Measurements from ENCODE around the gene PIM3.
A peak's percentile ranks its signal among the peaks of the same experiment; 100 is the strongest.

PIM3 gene

GRCh38 chr22:49992921-49993648, 32.5 kb downstream of the PIM3 start:
- DNase-seq = peak; percentile 73 to 74

DNA sequence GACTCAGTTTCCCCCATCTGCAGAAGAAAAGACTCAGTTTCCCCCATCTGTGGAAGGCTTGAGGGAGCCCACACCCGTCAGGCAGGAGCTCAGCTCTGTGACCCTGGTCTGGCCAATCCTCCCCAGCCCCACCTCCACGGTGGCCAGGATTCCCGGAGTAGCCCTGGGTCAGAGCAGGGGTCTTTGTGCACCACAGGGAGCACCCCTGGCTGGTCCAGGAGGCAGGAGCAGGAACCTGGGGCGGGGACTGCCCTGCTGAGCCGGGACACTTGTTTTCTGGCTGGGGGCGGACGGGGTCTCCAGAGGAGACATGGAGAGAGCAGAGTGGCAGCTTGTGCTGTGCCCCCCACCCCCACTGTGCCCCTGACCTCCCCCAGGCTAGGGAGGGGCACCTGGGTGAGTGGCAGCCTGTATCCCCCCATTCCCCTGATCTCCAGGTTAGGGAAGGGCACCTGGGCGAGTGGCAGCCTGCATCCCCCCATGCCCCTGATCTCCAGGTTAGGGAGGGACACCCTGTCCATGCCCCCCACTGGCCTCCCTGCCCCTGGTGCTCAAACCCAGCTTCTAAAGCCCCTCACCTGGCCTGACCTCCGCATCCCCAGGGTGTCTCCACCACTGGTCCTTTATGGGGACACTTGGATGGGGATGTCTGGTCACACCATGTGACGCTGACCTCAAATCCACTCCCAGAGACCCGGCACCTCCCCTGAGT, 33.2 kb downstream of the PIM3 start:
- no peak for DNase-seq

- no peak for DNase-seq
Observed at GRCh38 chr22:49994361-49995040, 33.9 kb downstream of the PIM3 start.

DNA sequence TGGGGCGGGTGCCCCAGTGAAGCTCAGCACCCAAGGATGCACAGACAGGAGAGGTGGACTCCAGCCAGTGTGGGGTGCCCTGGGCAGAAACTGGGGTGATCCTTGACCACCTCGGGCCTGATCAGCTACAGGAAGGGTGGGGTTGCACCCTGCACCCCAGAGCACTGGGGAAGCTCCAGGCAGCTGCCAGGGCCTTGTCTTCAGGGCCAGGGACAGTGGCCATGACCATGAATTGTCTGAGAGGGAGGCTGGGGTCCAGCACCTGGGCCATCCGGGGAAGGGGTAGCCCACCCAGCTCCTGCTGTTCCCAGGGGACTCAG, 34.4 kb downstream of the PIM3 start:
- DNase-seq = no peak

GRCh38 chr22:49995361-49996118, 35.0 kb downstream of the PIM3 start:
- no peak for DNase-seq

GRCh38 chr22:49996119-49996517, 35.5 kb downstream of the PIM3 start:
- DNase-seq = no peak

GRCh38 chr22:49996518-49997250, 36.1 kb downstream of the PIM3 start:
- no peak for DNase-seq

DNA sequence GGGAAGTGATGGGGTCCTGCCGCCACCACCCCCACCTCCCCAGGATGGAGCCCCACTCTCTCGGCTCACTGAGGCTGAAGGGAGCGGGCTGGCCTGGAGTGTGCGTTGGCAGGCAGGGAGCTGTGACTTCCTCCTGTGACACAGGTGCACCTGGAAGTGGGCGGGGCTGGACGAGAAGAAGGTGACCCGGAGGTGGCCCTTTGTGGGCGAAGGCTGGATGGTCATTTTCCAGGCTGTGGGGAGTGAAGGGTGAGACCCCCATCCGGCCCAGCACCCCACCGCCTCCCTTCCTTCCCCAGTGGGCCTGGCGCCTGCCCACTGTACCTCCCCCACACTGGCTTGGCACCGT, 36.7 kb downstream of the PIM3 start:
- no peak for DNase-seq

GRCh38 chr22:49997932-49998717, 37.6 kb downstream of the PIM3 start:
- DNase-seq = no peak

DNA sequence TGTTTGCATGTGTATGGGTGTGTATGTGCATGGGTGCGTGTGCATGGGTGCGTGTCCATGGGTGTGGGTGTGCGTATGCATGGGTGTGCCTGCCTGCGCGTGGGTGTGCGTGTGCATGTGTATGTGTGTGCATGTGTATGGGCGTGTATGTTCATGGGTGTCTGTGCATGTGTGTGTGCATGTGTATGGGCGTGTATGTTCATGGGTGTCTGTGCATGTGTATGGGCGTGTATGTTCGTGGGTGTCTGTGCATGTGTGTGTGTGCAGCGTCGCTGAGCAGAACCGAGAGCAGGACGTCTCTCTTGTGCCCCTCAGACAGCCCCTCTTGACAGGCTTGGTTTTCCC, 38.1 kb downstream of the PIM3 start:
- no peak for DNase-seq

GRCh38 chr22:49999063-49999945, 38.7 kb downstream of the PIM3 start:
- no peak for DNase-seq

GRCh38 chr22:49999946-50000586, 39.5 kb downstream of the PIM3 start:
- DNase-seq = no peak

- no peak for DNase-seq
Observed at GRCh38 chr22:50000587-50001387, 40.2 kb downstream of the PIM3 start.

DNA sequence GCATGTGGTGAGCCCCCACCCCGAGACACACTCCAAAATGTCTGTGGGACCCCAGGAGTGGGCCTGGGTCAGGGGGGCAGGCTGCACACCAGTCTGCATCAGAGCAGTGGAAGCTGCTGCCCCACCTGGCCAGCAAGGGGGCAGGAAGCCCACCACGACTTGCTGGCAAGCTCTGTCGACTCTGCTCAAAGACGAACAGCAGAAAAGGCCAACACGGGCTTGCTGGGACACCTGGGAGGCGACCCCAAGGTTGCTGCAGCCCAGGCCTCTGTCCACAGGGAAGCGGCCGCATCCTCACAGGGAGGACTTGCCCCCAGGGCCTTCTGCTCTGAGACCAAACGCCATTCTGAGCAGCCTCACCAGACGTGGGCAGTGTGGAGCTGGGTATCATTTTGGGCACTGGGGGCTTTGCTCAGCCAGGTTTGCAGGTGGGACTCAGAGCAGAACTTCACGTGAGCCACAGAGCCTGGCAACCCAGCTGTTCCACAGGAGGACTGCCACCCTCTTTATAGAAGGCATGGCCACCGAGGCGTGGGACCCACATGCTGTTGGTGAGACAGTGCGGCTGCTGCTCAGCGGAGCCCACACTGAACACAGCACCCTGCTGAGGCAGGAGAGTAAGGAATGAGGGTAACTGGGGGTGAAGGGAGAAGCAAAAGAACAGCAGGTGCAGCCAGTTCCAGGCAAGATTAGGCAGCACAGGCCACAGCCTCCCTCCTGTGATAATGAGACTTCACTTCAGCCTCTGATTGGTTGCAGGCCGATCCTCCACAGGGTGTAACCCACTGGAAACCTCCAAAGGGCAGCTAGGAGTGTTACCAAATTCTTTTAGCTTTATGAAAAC, 41.0 kb downstream of the PIM3 start:
- no peak for DNase-seq

DNA sequence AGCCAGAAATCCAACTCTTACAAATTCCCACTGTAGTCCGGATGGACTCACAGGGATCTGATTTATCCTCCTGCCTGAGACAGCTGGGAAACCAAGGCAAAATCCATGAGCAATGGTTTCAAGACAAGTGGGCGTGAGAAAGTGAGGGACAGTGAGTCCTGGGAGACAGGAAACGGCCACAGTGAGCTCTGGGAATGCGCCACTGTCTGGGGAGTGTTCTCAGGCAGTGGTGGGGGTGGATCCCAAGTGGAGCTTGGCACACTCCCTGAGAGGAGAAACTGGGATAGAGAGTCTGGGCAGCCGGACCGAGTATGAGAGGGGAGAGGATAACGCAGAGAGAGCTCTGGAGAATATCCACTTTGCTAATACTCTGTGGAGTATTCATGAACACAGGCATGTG, 42.2 kb downstream of the PIM3 start:
- DNase-seq = no peak

GRCh38 chr22:50004918-50005317, 44.3 kb downstream of the PIM3 start:
- no peak for DNase-seq

- DNase-seq = no peak
Observed at GRCh38 chr22:50007057-50007511, 46.5 kb downstream of the PIM3 start.

Measured in stimulated activated CD4-positive, alpha-beta T cell treated with anti-CD3 and anti-CD28 coated beads, Interleukin-4, amount 100 ng/mL, for 4 hours (primary cell).